NB4 (cell line): ENCODE results near the gene SLC13A1.
"Not testable (repeated sequence)": the region's sequence is repeated elsewhere in the genome, so short reads cannot be mapped to it uniquely, and the experiment has no call there.

Source experiments
- DNase-seq: peaks from one replicate; pipeline ENCODE4 v3.0.0; 2010; ENCODE audit warnings: low read depth
- H3K4me3 ChIP-seq: one replicate; pipeline ENCODE4 v1.5.1; 2011; ENCODE audit warnings: mild to moderate bottlenecking, low read depth, low read length, moderate library complexity
- CTCF ChIP-seq: IDR thresholded peaks from one replicate; pipeline ENCODE4 v1.5.1; 2012; ENCODE audit warnings: low read depth, low read length
- MAX ChIP-seq: IDR thresholded peaks from 2 replicates; pipeline ENCODE4 v1.6.1; 2011; ENCODE audit warnings: low read depth, low read length
- MYC ChIP-seq: IDR thresholded peaks from 2 replicates; pipeline ENCODE4 v1.6.1; 2011; ENCODE audit warnings: low read depth, low read length
- POLR2A ChIP-seq: IDR thresholded peaks from 2 replicates; pipeline ENCODE4 v1.6.1; 2011; ENCODE audit warnings: mild to moderate bottlenecking; ENCODE audit not compliant: insufficient read length; ENCODE audit errors: extremely low read depth

SLC13A1 gene

GRCh38 chr7:123230603-123231002, 30.8 kb upstream of the SLC13A1 start:
- DNase-seq = no peak
- TF ChIP-seq MYC = no peak
- no peak for TF ChIP-seq CTCF
- TF ChIP-seq POLR2A = no peak
- TF ChIP-seq MAX = no peak
- no peak overlapping the region for H3K4me3 ChIP-seq

GRCh38 chr7:123230147-123230546, 30.4 kb upstream of the SLC13A1 start:
- H3K4me3 ChIP-seq = no peak overlapping the region
- TF ChIP-seq MAX (no peak), POLR2A (no peak), MYC (no peak), CTCF (no peak)
- no peak for DNase-seq

GRCh38 chr7:123229426-123229825, 29.7 kb upstream of the SLC13A1 start:
- H3K4me3 ChIP-seq = no peak overlapping the region
- DNase-seq = no peak
- TF ChIP-seq MYC (no peak), POLR2A (no peak), CTCF (no peak), MAX (no peak)

GRCh38 chr7:123227666-123228065, 27.9 kb upstream of the SLC13A1 start:
- H3K4me3 ChIP-seq, DNase-seq: not testable (repeated sequence)

- TF ChIP-seq CTCF = no peak
- TF ChIP-seq MYC = no peak
- no peak for TF ChIP-seq POLR2A
- TF ChIP-seq MAX = no peak
- H3K4me3 ChIP-seq = no peak overlapping the region
- DNase-seq = no peak
These were observed 20.6 kb upstream of the SLC13A1 start for GRCh38 chr7:123220396-123220795.

GRCh38 chr7:123218866-123219265, 19.1 kb upstream of the SLC13A1 start:
- DNase-seq = no peak
- H3K4me3 ChIP-seq = no peak overlapping the region
- TF ChIP-seq MAX (no peak), MYC (no peak), POLR2A (no peak), CTCF (no peak)
